Inflammatory macrophage treated with lipopolysaccharide for 4 hours (primary cell): ENCODE measurements around the gene ANKRD31.
"Not testable (repeated sequence)": the region's sequence is repeated elsewhere in the genome, so short reads cannot be mapped to it uniquely, and the experiment has no call there.

Source experiments
- DNase-seq: peaks from one replicate; pipeline ENCODE4 v3.0.0-alpha.2; 2020

ANKRD31 gene

DNA sequence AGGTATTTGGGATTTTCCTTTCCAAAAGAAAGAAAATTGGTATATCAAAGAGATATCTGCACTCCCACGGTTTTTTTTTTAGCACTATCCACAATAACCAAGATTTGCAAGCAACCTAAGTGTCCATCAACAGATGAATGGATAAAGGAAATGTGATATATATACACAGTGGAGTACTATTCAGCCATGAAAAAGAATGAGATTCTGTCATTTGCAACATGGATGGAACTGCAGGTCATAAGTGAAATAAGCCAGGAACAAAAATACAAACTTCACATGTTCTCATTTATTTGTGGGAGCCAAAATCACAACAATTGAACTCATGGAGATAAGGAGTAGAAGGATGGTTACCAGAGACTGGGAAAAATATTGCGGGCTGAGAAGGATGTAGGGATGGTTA lies 9.8 kb downstream of the ANKRD31 start:
- DNase-seq = no peak

DNA sequence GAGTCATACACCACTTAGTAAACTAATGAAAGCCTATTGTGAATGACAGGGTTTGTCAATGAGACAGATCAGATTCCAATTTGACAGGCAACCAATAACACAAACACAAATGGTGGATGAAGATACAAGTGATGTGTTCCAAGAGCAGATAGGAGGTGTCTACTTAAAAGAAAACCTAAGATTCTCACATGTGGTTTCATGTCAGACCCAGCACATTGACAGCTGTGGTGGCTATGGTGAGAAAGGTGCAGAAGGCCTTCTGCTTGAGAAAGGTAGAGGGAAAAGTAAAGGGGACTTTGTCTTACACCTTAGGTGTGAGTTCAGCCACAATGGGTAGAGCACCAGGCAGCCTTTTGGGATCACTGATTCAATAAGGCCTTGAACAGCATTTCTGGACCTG lies 11.2 kb downstream of the ANKRD31 start:
- DNase-seq = no peak

DNA sequence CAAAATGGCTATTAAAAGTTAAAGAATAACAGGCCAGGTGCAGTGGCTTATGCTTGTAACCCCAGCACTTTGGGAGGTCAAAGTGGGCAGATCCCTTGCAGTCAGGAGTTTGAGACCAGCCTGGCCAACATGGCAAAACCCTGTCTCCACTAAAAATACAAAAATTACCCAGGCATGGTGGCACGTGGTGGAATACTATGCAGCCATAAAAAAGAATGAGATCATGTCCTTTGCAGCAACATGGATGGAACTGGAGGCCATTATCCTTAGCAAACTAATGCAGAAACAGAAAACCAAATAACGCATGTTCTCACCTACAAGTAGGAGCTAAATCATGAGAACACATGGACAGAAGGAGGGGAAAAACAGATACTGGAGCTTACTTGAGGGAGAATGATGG lies 15.9 kb downstream of the ANKRD31 start:
- not testable (repeated sequence) for DNase-seq

DNA sequence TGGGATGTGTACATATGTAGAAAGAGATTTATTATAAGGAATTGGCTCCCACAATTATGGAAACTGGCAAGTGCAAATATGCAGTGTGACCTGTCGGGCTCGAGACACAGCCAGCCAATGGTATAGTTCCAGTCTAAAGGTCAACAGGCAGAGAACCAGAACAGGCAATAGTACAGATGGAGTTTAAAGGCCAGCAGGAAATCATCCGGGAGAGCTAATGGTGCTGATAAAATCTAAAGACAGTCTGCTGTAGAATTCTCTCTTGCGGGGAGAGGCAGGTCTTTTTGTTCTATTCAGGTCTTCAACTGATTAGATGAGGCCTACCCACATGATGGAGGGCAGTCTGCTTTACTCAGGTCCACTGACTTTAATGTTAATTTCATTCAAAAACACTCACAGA lies 21.8 kb downstream of the ANKRD31 start:
- no peak for DNase-seq

DNA sequence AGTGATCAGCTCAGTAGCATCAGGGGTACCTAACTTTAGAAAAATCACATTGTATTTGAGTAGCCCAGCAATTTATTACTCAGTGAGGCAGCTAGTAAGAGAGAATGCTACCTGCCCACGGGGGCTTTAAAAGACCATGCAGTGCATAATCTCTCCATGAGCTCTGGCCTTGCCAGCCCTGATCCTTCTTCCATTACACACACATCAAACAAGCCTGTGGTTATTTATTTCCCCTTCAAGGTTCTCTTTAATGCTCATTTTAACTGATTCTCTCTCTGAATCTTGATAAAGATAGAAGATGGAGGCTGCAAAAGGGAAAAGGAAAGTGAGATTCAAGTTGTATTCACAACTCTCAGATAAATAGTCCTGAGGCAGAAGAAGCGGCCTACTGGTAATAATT lies 22.3 kb downstream of the ANKRD31 start:
- DNase-seq = no peak

DNA sequence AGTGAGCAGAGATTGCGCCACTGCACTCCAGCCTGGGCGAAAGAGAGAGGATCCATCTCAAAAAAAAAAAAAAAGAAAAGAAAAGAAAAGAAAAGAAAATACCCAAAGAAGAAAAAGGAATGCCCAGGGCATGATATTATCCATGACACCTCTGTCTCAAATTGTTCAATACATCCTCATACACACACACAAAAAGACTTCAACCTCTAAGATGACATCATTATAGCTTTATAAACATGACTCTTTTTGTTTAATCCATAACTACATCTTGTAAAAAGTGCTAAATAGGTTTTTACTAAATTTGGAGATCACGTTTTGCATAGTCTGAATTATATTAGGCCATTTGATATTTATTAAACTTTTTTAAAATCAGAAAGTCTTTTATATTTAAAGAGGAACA lies 33.1 kb downstream of the ANKRD31 start:
- DNase-seq = no peak

DNA sequence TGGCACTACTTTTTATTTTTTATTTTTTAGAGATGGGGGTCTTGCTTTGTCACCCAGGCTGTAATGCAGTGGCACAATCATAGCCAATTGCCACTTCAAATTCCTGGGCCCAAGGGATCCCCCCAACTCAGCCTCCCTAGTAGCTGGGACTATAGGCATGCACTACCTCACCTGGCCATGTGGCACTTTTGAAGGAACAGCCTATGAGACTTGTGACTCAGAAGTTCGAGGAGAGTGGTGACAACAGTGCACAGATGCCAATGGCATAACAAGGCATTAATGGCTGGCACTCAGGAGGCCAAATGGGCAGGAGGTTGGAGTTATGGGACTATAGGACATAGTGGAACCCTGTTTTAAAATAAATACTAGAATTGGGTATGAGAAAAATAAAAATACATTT lies 33.7 kb downstream of the ANKRD31 start:
- DNase-seq = no peak

DNA sequence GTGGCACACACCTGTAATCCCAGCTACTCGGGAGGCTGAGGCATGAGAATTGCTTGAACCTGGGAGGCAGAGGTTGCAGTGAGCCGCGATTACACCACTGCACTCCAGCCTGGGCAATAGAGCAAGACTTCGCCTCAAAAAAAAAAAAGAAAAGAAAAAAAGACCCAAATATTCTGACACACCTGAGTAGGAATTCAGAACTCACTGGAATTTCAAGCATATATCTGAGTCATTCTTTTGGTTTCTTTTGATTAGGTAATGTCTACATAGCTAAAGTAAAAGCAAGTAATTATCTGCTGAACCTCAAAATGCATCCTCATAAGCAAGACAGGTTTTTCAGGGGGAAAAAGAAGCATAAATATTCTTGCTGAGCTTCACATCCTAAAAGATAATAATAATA lies 35.9 kb downstream of the ANKRD31 start:
- no peak for DNase-seq

DNA sequence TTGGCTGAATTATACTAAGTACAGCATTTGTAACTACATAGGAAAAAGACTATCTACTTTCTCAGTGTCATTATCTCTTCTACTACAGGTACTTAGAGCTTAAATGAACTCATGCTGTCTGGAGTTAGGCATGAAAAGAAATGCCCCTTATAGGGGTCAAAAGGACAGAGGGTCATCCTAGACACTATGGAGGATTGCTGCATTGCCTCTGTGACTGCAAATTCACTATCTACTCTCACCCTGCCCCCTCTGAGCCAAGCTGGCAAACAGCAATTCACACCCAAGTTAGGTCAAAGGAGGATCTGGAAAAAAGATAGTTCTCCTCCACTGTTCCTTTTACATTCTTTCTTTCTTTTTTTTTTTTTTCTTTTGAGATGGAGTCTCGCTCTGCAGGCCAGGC lies 36.7 kb downstream of the ANKRD31 start:
- DNase-seq = no peak

DNA sequence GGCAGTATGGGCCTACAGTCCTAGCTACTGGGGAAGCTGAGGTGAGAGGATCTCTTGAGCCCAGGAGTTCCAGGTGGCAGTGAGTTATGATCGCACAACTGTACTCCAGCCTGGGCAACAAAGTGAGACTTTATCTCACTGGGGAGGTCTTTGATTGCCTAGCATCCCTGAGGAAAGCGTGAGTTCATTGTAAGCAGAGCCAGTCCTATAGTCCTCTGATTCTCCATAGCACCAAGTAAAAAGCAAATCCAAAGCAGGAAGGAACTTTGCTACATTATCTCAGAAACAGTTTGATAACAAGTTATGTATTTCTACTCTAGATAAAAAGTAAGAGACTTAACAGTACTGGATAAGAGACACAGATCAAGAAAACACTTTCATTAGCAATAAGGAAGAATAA lies 37.6 kb downstream of the ANKRD31 start:
- no peak for DNase-seq

DNA sequence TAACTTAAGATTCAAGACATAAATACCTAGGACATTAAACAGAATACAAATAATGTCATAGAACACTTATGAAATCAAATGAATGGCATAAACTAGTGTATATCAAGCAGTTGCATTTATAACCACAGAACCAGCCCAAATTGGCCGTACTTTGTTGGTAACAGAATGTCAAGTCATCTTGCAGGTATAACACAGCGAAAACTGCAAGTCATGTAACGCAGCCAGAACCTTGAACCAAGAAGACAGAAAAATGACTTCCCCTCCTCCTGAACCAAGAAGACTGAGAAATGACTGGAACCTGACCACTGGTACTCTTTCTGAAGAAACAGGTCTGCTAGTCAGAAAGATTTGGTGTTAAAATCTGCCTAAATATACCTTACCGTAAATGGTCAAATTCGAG lies 38.9 kb downstream of the ANKRD31 start:
- no peak for DNase-seq

DNA sequence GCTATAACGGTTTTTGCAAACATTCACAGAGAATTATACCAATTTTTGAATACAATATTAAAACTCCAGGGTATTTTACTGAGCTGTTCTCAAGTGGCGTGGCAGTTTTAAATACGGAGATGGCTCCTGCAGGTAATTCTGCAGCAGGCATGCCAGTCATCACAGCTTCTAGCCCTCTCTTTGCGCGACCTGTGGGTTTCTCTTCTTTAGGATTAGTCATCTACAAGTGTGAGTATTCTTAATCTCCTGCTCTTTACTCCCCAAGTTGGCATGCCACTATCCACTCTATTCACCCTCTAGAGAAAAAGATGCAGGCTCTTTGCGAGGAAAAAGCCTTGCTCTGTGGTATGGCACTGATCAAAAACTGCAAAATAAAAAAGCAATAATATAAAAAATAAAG lies 43.9 kb downstream of the ANKRD31 start:
- no peak for DNase-seq

DNA sequence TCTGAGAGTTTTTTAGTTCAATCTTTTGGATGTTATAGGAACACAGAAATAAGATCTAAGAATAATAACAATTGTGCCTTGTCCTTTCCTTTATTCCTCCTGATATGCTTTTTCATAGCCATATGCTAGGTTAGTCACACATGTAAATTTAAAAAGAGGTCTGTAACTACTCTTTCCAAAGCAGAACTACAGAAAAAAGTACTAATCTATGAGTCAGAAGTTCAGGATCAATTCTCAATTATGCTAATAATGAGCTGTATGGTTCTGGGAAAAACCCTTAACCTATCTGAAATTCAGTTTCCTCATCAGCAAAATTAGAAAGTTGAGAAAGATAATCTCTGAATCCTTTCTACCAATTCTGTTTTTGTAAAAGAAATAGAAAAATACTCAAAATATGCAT lies 44.4 kb downstream of the ANKRD31 start:
- no peak for DNase-seq

DNA sequence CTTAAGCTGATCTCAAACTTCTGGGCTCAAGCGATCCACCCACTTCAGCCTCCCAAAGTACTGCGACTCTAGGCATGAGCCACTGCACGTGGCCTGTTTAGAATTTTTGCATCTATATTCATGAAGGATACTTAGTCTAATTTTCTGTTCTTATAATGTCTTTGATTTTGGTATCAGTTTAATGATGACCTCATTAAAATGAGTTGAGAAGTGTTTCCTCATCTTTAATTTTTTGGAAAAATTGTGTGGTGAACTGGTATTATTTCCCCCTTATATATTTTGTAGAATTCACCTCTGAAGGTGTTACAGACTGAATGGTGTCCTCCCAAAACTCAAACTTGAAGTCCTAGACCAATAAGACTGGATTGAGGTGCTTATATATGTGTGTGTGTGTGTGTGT lies 46.5 kb downstream of the ANKRD31 start:
- DNase-seq = no peak

DNA sequence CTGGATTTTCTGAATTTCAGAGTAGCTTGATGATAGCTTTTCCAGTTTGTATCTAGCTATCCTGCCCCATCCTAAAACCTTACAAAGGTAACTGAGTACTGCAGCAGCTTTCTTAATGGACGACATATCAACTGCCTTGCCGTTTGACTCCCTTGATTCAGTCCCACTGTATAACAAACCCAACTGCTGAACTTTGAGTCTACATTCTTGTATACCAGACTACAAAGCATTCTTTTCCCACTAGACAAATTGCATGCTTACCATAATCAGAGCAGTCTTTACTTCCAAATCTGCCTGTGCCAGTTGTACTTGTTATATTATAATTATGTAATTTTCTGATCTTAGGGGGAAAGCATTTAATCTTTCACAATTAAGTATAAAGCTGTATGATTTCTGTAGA lies 47.3 kb downstream of the ANKRD31 start:
- DNase-seq = no peak

DNA sequence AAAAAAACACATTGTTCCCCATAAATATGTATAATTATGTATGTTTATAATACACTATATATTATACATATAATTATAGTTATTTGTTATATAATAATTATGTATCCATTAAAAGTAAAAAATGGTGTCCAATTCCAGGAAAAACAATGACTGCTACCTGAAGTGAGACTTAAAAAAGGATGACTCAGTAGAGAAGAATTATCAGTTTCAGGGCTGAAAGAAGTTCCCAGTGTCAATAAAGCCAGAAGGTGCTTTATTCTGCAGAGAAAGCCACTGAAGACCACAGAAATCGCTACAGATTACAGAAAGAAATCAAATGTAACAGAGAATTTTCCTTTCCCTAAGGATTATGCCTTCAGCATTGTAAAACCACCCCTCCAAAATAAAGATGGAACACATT lies 50.9 kb downstream of the ANKRD31 start:
- DNase-seq = no peak

DNA sequence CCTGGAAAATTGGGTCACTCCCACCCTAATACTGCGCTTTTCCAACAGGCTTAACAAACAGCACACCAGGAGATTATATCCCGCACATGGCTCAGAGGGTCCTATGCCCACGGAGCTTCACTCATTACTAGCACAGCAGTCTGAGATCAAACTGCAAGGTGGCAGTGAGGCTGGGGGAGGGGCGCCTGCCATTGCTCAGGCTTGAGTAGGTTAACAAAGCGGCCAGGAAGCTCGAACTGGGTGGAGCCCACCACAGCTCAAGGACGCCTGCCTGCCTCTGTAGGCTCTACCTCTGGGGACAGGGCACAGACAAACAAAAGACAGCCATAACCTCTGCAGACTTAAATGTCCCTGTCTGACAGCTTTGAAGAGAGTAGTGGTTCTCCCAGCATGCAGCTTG lies 60.7 kb downstream of the ANKRD31 start:
- DNase-seq = not testable (repeated sequence)

DNA sequence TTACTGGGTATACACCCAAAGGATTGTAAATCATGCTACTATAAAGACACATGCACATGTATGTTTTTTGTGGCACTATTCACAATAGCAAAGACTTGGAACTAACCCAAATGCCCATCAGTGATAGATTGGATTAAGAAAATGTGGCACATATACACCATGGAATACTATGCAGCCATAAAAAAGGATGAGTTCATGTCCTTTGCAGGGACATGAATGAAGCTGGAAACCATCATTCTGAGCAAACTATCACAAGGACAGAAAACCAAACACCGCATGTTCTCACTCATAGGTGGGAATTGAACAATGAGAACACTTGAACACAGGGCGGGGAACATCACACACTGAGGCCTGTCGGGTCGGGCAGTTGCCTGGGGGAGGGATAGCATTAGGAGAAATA lies 61.8 kb downstream of the ANKRD31 start:
- not testable (repeated sequence) for DNase-seq

DNA sequence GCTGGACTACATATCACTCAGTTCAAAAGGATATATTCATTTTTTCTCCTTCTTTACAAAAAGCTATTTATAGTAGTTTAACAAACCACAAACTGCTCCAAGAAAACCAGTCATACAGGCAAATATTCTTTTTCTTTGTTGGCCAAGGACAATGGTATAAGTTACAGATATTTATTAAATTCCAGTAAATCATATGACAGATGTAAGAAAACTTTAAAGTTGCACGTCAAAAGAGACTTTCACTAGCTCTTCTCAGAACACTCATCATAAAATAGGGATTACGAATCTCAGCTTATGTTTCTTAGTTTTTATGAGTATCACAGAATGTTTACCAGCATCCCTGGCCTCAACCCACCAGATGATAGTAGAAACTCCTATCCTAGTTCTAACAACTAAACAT lies 67.2 kb downstream of the ANKRD31 start:
- DNase-seq = no peak

DNA sequence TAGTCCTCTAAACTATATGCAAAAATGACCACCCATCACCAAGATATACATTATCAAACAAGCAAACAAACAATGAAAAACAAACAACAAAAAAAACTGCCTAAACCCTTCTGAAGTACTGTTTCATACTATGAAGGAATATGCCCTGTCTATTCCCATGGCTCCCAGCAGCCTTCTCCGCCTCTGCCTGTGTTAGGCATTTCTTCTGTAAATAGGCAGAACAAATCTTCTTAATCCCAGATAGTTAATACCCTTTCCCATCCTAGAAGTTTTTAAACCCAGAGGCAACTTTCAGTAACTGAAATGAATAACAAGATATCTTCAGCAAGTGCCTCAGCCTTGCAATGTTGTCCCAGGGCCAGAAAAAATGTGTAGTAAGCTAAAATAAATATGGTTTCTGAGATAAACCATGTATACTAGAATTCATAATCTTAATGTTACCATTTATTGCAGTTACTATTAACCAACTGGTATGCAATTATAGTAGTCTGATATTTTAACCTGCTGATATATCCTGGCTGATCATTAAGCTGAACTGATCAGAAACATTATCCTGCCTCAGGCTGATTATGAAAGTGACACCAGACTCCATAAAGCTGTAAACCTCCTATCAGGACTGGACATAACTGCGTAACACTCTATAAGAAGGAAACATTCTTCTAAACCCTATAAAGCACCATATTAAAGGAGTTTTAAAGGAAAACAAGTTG lies 68.5 kb downstream of the ANKRD31 start:
- DNase-seq = no peak

DNA sequence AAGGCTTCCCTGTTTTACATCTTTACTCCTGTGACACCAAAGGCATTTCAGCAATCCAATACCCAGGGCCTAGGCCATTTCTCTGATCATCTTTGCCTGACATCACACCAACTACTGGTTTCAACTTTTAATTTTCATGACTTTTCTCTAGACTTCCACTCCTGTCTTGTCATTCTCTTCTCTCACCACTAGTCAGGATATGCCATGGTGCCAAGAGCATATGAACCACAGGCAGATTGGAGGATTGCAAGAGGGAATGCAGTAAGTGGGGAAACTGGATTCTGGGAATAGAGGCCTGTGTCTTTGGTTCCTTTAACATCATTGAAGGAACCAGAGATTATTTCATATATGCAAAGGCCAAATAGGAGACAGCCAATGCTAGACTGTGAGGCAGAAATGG lies 69.3 kb downstream of the ANKRD31 start:
- no peak for DNase-seq

DNA sequence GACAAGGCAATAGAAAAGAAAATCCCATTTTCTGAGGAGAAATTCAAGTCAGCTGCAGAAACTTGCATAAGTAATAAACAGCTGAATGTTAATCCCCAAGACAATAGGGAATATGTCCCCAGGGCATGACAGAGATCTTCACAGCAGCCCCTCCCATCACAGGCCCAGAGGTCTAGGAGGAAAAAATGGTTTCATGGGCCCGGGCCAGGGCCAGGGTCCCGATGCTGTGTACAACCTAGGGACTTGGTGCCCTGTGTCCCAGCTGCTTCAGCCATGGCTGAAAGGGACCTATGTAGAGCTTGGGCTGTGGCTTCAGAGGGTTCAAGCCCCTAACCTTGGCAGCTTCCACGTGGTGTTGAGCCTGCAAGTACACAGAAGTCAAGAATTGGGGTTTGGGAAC lies 75.2 kb downstream of the ANKRD31 start:
- not testable (repeated sequence) for DNase-seq

DNA sequence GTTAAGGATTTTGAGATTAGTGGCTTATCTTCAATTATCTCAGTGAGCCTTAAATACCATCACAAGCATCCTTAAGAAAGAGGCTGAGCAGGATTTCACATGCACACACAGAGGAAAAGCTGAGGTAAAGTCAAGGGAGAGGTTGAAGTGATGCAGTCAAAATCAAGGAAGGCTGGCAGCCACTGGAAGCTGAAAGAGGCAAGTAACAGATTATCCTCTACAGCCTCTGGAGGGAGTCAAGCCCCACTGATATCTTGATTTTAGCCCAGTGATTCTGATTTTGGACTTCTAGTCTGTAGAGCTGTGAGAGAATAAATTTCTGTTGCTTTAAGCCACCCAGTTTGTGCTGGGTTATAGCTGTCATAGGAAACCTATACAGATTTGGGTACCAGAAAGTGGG lies 80.1 kb downstream of the ANKRD31 start:
- no peak for DNase-seq

DNA sequence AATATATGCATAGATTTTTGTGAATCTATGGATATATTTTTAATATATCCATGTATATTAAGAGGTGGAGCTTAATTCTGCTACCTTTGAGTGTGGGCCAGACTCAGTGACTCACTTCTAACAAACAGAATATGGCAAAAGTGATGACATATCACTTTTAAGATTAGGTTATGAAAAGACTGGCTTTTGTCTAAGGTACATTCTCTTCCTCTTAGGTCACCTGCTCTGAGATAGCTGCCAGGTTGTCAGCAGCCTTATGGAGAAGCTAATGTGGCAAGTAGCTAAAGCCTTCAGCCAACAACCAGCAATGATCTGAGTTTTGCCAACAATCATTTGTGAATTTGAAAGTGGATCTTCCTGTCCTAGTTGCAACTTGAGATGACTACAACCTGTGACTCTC lies 83.8 kb downstream of the ANKRD31 start:
- DNase-seq = no peak

DNA sequence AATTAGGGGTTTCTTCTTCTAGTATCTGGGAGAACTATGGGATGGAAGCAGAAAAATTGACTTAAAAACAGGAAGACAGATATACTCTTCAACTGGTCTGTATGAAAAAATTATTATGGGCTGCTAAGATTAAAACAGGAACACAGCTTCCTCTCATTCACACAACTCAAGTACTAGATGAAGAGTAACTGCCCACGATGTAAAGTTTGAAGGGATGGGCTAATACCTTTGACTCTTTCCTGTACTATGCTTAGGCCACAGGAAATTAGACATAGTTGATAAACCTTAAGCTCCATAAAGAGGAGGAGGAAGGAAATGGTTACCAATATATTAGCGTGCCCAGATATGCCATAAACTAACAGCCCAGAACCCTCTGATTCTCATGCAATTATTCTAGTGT lies 88.6 kb downstream of the ANKRD31 start:
- no peak for DNase-seq
